Fibroblast of the aortic adventitia (primary cell): ENCODE measurements around the gene CRACR2B. TPM values are rescaled to one million over a fixed set of nuclear protein-coding genes. Genes with fewer than 3 reads are reported as not detected.

Experiments used
- DNase-seq: peaks from one replicate; pipeline ENCODE4 v3.0.0-alpha.2; 2010; ENCODE audit warnings: low read depth
- H3K4me3 ChIP-seq: 2 replicates; pipeline ENCODE4 v1.5.1; 2011; ENCODE audit warnings: low read depth, mild to moderate bottlenecking, control low read depth, low read length, moderate library complexity
- total RNA-seq: library from RNA; depleted of rRNA; stranded (reverse); fragments of >200 nt; gene quantifications from 2 replicates; pipeline ENCODE4 v1.2.3, GENCODE V29; 2012; ENCODE audit warnings: low replicate concordance
- TF ChIP-seq, protein P1 (sequence below): IDR thresholded peaks from 2 replicates; pipeline ENCODE4 v1.5.1; 2011; ENCODE audit warnings: mild to moderate bottlenecking, low read length, control low read depth, inconsistent platforms; ENCODE audit not compliant: insufficient read depth

The CRACR2B gene
- total RNA-seq, 1 donor: 1.3 TPM

DNA sequence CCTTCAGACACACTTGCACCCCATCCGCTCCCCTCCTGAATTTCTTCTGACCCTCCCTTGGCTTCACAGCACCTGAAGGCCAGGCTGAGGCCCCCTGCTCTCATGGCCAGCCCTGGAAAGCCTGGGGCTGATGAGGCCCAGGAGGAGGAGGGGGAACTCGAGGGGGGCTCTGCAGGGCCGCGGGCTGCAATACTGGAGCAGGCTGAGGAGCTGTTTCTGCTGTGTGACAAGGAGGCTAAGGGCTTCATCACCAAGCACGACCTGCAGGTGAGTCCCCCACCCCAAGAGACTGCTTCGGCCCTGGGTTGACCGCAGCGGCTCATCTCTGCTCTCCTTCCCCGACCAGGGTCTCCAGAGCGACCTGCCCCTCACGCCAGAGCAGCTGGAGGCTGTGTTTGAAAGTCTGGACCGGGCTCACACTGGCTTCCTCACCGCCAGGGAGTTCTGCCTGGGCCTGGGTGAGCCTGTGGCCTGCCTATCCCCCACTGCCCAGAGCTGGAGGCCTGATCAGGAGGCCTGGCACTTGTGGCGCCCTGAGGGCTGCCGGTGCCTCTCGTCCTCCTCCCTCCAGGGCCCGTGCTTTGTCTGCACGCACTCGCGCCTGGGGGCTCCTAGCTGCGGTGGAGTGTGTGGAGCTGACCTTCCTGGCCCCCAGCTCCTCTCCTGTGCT, 922 bp downstream of the CRACR2B start:
- no peak overlapping the region for H3K4me3 ChIP-seq
- TF ChIP-seq, protein P1, sequence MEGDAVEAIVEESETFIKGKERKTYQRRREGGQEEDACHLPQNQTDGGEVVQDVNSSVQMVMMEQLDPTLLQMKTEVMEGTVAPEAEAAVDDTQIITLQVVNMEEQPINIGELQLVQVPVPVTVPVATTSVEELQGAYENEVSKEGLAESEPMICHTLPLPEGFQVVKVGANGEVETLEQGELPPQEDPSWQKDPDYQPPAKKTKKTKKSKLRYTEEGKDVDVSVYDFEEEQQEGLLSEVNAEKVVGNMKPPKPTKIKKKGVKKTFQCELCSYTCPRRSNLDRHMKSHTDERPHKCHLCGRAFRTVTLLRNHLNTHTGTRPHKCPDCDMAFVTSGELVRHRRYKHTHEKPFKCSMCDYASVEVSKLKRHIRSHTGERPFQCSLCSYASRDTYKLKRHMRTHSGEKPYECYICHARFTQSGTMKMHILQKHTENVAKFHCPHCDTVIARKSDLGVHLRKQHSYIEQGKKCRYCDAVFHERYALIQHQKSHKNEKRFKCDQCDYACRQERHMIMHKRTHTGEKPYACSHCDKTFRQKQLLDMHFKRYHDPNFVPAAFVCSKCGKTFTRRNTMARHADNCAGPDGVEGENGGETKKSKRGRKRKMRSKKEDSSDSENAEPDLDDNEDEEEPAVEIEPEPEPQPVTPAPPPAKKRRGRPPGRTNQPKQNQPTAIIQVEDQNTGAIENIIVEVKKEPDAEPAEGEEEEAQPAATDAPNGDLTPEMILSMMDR: no peak
- DNase-seq: no peak

DNA sequence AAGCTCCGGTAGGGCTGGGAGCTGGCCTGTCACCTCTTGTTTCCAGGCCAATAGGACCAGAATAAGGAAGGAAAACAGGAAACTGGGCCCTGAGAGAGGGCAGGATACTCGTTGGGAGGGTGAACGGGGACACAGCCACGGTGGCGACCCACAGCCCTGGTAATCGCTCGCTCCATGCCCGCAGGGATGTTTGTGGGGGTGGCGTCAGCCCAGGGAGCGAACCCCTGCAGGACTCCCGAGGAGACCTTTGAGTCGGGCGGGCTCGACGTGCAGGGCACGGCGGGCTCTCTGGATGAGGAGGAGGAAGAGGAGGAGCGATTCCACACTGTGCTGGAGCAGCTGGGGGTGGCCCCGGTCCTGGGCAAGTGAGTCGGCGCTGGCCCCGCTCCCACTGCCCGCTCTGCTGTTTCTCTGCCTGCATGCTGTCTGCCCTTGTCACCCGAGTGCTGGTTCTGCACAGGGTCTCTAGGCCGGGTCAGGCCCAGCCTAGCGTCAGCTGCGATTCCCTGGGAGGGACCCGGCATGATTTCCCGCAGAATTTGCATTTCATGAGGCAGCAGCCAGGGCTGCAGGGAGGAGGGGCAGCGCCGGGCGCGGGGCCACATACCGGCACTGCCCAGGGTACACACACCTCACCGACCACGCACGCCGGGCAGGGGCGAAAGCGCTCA, 1.6 kb downstream of the CRACR2B start:
- peak overlapping the region; percentile 10 for H3K4me3 ChIP-seq
- DNase-seq: no peak
- TF ChIP-seq, protein P1: no peak

GRCh38 chr11:829847-830294, 2.2 kb downstream of the CRACR2B start:
- no peak for DNase-seq
- peak overlapping the region; percentile 40 for H3K4me3 ChIP-seq

DNA sequence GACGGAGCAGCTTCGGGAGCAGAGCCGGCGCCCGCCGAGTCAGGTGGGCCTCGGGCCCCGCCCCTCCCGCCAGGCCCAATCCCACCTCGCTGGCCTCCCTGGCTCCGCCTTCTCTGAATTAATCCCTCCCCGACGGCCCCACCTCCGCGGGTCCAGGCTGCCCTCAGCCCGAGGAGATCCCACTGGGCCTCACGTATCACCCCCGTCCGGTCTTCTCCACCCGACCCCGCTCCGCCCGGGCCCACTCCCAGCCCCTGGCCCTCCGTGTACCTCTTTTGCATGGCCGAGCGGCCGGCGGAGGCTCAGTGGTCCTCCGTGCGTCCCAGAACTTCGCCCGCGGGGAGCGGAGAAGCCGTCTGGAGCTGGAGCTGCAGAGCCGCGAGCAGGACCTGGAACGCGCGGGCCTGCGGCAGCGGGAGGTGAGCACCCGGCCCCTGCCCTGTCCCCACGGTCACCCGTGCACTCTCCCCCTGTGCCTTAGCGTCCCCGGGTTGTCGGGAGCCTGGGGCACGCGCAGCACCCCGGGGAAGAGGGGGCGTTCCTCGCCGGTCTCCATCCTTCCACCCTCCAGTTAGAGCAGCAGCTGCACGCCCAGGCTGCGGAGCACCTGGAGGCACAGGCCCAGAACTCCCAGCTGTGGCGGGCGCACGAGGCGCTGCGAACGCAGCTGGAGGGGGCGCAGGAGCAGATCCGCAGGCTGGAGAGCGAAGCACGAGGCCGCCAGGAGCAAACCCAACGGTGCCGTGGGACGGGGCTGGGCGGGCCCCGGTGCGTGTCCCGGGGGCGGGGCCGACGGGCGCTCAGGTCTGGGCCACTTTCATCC, 2.8 kb downstream of the CRACR2B start:
- peak; percentile 40 for DNase-seq
- H3K4me3 ChIP-seq: peak overlapping the region; percentile 40

More at GRCh38 chr11:829847-830294, 2.2 kb downstream of the CRACR2B start:
- TF ChIP-seq, protein P1: no peak

DNA sequence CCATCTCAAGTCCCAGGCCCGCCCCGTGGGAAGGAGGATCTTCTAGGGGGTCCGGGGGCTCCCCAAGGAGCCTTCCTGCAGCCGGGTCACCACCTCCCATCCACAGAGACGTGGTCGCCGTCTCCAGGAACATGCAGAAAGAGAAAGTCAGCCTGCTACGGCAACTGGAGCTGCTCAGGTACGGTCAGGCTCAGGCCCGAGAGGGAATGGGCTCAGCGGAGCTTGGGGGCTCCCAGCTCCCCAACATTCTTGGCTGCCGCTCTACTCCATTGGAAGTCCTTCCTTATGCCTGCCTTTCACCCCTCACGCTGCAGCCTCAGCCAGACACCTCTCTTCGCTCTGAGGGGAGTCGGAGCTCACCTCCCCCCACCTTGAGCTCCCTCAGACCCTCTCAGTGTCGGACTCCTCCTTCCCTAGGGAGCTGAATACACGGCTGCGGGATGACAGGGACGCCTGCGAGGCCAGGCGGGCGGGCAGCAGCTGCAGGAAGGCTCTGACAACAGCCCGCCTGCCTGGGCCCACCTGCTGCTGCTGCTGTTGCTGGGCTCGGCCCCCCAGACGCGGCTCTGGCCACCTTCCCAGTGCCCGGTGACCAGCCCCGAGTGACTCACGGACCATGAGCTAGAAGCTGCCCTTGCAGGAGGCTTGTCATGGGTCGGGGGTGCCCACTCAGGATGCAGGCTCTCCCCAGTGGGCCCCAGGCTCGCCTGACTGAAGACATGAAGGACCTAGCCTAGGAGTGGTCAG, 3.6 kb downstream of the CRACR2B start:
- H3K4me3 ChIP-seq: no peak overlapping the region
- DNase-seq: no peak
- TF ChIP-seq, protein P1: no peak

More for the DNA sequence above, 2.8 kb downstream of the CRACR2B start:
- TF ChIP-seq, protein P1: no peak

- H3K4me3 ChIP-seq: peak overlapping the region; percentile 81
- no peak for DNase-seq
- TF ChIP-seq, protein P1: no peak
Observed at GRCh38 chr11:831961-832528, 4.3 kb downstream of the CRACR2B start.
